Large intestine (tissue), 12 donors: ENCODE data around the gene CHRM2. TPM values are rescaled to one million over a fixed set of nuclear protein-coding genes. Genes with fewer than 3 reads are reported as not detected.
"Not testable (repeated sequence)": the region's sequence is repeated elsewhere in the genome, so short reads cannot be mapped to it uniquely, and the experiment has no call there.

Experiments
- DNase-seq, 2 donors: peaks; one replicate each; pipeline versions ENCODE4 v3.0.0 to v3.0.0-alpha.2; 2013
- H3K27ac ChIP-seq: one replicate; pipeline ENCODE4 v1.5.1; 2013; ENCODE audit warnings: low read length
- H3K27me3 ChIP-seq: 2 replicates; pipeline ENCODE4 v1.6.1; 2013; ENCODE audit warnings: low read length; ENCODE audit not compliant: control insufficient read depth, insufficient read depth
- H3K36me3 ChIP-seq: 2 replicates; pipeline ENCODE4 v1.6.1; 2013; ENCODE audit warnings: low read length; ENCODE audit not compliant: control insufficient read depth, insufficient read depth
- H3K4me1 ChIP-seq: one replicate; pipeline ENCODE4 v1.6.1; 2013; ENCODE audit warnings: low read length; ENCODE audit not compliant: control insufficient read depth, insufficient read depth
- H3K4me3 ChIP-seq: one replicate; pipeline ENCODE4 v1.5.1; 2013; ENCODE audit warnings: low read length
- H3K9me3 ChIP-seq: one replicate; pipeline ENCODE4 v1.6.1; 2013; ENCODE audit warnings: mild to moderate bottlenecking, low read depth, low read length, moderate library complexity; ENCODE audit not compliant: control insufficient read depth
- WGBS: methylation state at CpG from one replicate; pipeline ENCODE4 v1.1.5; 2013; ENCODE audit warnings: low lambda C conversion rate; ENCODE audit not compliant: insufficient coverage; 5-methylcytosine and 5-hydroxymethylcytosine counted together
- long read RNA-seq, 11 donors: transcript quantifications; one replicate each; lab custom pipeline, GENCODE V29; 2026
- polyA plus RNA-seq: library from polyadenylated mRNA; unstranded; fragments of 120-200 nt; gene quantifications from one replicate; pipeline ENCODE4 v1.2.1, GENCODE V29; 2013

CHRM2 gene
- polyA plus RNA-seq: 7.3 TPM
- long read RNA-seq, donor 1: 0 reads
- long read RNA-seq, donor 2: 0 reads
- long read RNA-seq, donor 3: 0 reads
- long read RNA-seq, donor 4: 0 reads
- long read RNA-seq, donor 5: 0 reads
- long read RNA-seq, donor 6, full-length matches to known transcripts: 2 of 2 reads
- long read RNA-seq, donor 6, partial matches to known transcripts: 0 of 2 reads
- long read RNA-seq, donor 6, other reads (novel, unspliced or antisense): 0 of 2 reads
- long read RNA-seq, donor 7: 0 reads
- long read RNA-seq, donor 8, full-length matches to known transcripts: 1 of 1 reads
- long read RNA-seq, donor 8, partial matches to known transcripts: 0 of 1 reads
- long read RNA-seq, donor 8, other reads (novel, unspliced or antisense): 0 of 1 reads
- long read RNA-seq, donor 9: 0 reads
- long read RNA-seq, donor 10: 0 reads
- long read RNA-seq, donor 11, full-length matches to known transcripts: 1 of 1 reads
- long read RNA-seq, donor 11, partial matches to known transcripts: 0 of 1 reads
- long read RNA-seq, donor 11, other reads (novel, unspliced or antisense): 0 of 1 reads

DNA sequence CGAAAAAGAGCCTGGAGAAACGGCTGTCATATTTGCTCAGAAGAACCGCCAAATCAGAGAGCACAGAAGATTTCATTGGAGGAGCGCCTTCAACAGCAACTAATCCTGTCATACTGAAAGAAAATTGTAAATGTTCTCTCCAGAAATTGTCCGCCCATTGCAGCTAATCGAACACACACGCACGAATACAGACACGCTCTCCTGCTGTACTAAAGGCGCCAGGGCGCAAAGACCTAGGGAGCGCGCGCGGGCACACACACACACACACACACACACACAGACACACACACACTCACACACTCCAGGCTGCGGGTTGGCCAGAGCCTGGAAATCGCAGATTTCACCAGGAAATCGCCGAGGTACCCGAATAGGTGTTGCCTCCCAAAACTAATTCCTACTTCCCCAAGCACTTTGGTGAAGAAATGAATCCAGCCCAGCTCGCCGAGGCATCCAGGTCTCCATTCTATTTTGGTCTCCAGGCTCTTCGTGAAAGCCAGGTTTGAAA is at the start of gene CHRM2:
CHRM2 (plus strand) TSS at position 157 of the 505 bp plus-strand sequence. CDS start 146,214 bp downstream, outside the sequence.
- Histone ChIP-seq H3K27me3 (peaks cover 43% of the 10 kb centered on the region), H3K9me3 (no peaks in the 10 kb centered on the region), H3K4me1 (no peaks in the 10 kb centered on the region), H3K27ac (peak within 1 kb of the TSS; percentile 36), H3K36me3 (no peaks in the 10 kb centered on the region), H3K4me3 (peak within 1 kb of the TSS; percentile 55)
- no CpG with 5 or more reads among the region's 23 CpGs for WGBS
- peak in 1 of 2 donors; percentile 8 for DNase-seq

DNA sequence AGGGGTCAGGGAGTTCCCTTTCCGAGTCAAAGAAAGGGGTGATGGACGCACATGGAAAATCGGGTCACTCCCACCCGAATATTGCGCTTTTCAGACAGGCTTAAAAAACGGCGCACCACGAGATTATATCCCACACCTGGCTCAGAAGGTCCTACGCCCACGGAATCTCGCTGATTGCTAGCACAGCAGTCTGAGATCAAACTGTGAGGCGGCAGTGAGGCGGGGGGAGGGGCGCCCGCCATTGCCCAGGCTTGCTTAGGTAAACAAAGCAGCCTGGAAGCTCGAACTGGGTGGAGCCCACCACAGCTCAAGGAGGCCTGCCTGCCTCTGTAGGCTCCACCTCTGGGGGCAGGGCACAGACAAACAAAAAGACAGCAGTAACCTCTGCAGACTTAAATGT is 37.1 kb upstream of the CHRM2 start:
- not testable (repeated sequence) for H3K9me3 ChIP-seq, H3K4me1 ChIP-seq, H3K27me3 ChIP-seq, DNase-seq, H3K4me3 ChIP-seq, H3K36me3 ChIP-seq, H3K27ac ChIP-seq
- no CpG with 5 or more reads among the region's 16 CpGs for WGBS

- no peak overlapping the region for H3K4me3 ChIP-seq
- H3K27me3 ChIP-seq: no peaks in the 10 kb centered on the region
- no peaks in the 10 kb centered on the region for H3K9me3 ChIP-seq
- H3K36me3 ChIP-seq: no peaks in the 10 kb centered on the region
- WGBS: 80% methylated on average over 1 of the region's 1 CpG
- no peak for DNase-seq
- H3K27ac ChIP-seq: no peak overlapping the region
- no peaks in the 10 kb centered on the region for H3K4me1 ChIP-seq
These were observed 22.5 kb upstream of the CHRM2 start for GRCh38 chr7:136845899-136846465.

DNA sequence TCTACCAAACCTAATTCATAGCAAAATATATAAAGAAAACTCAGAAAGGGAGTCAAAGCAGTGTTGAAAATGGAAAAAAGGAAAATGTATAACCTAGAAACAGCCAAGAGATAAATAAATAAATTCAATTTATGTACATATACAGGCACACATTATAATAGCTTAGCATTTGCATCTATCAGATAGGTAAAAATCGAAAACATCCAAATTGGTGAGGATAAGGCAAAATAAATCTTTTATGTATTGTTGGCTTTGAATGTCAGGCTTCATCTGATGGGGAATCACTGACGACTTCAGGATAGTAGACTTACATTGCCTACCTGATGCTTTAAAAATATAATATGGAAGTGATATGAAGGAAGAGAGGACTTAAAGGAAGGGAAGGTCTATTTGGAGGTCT is 20.6 kb upstream of the CHRM2 start:
- DNase-seq: no peak
- Histone ChIP-seq H3K27me3 (no peaks in the 10 kb centered on the region), H3K36me3 (no peaks in the 10 kb centered on the region), H3K9me3 (no peaks in the 10 kb centered on the region), H3K4me3 (no peak overlapping the region), H3K27ac (no peak overlapping the region), H3K4me1 (no peaks in the 10 kb centered on the region)
- 93% methylated on average over 2 of the region's 2 CpGs for WGBS

DNA sequence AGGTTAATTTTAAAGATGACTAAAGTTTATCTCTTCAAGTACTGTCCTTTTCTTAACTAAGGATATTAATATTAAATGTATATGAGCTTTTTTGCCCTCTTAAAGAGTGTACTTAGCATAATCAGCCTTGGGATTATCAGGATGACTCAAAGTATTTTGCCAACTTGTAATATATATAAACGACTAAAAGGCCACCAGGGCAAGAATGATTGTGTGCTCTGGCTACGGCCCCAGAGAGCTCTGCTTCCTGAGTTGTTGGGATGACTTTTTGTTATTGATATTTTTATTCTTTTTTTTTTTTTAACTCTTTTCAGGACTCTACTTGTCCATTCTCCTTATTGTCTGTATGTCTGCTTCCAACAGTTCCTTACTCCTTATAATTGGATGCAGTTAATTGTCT is 14.8 kb upstream of the CHRM2 start:
- no peak overlapping the region for H3K27ac ChIP-seq
- H3K27me3 ChIP-seq: no peaks in the 10 kb centered on the region
- no peak overlapping the region for H3K4me3 ChIP-seq
- no peaks in the 10 kb centered on the region for H3K9me3 ChIP-seq
- WGBS: no CpG with 5 or more reads among the region's 2 CpGs
- no peaks in the 10 kb centered on the region for H3K4me1 ChIP-seq
- DNase-seq: no peak
- H3K36me3 ChIP-seq: no peaks in the 10 kb centered on the region

- Histone ChIP-seq H3K27ac (no peak overlapping the region), H3K27me3 (no peaks in the 10 kb centered on the region), H3K4me3 (no peak overlapping the region), H3K4me1 (no peaks in the 10 kb centered on the region), H3K36me3 (no peaks in the 10 kb centered on the region), H3K9me3 (no peaks in the 10 kb centered on the region)
- no peak for DNase-seq
- no CpG with 5 or more reads among the region's 3 CpGs for WGBS
These were observed 10.9 kb upstream of the CHRM2 start for GRCh38 chr7:136857573-136857972.

- WGBS: no CpG with 5 or more reads among the region's 1 CpG
- Histone ChIP-seq H3K27me3 (no peaks in the 10 kb centered on the region), H3K36me3 (no peaks in the 10 kb centered on the region), H3K9me3 (no peaks in the 10 kb centered on the region), H3K4me3 (no peak overlapping the region), H3K27ac (no peak overlapping the region), H3K4me1 (no peaks in the 10 kb centered on the region)
- DNase-seq: no peak
These were observed 8.6 kb upstream of the CHRM2 start for GRCh38 chr7:136859803-136860202.

- WGBS: 60% methylated on average over 1 of the region's 10 CpGs
- Histone ChIP-seq H3K9me3 (no peaks in the 10 kb centered on the region), H3K27me3 (peaks cover 22% of the 10 kb centered on the region), H3K27ac (no peak overlapping the region), H3K4me3 (no peak overlapping the region), H3K36me3 (no peaks in the 10 kb centered on the region), H3K4me1 (no peaks in the 10 kb centered on the region)
- DNase-seq: no peak
These were observed 3.2 kb upstream of the CHRM2 start for GRCh38 chr7:136865236-136865635.

DNA sequence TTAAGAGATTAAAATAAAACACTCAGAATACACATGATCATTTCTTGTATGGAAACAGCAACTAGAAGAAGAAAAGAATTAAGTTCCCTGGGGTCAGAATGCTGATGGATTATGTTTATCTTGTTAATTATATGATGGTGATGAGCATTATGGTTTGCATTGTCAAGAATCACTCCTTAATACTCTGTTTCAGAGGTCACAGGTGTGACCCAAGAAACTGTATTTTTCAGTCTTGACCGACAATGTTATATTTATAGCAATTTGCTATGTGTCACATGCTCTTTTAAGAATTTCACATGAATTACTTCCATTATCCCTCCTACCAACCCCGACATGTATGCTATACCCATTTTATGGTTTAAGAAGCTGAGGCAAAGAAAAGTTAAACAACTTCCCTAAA is 2.7 kb upstream of the CHRM2 start:
- DNase-seq: no peak
- Histone ChIP-seq H3K27ac (no peak overlapping the region), H3K36me3 (no peaks in the 10 kb centered on the region), H3K4me1 (no peaks in the 10 kb centered on the region), H3K9me3 (no peaks in the 10 kb centered on the region), H3K4me3 (no peak overlapping the region), H3K27me3 (peaks cover 28% of the 10 kb centered on the region)
- WGBS: 100% methylated on average over 2 of the region's 2 CpGs

GRCh38 chr7:136869001-136869961 is 829 bp downstream of the CHRM2 start:
- H3K27me3 ChIP-seq: peaks cover 45% of the 10 kb centered on the region
- H3K27ac ChIP-seq: peak overlapping the region; percentile 36
- no peaks in the 10 kb centered on the region for H3K9me3 ChIP-seq
- H3K4me3 ChIP-seq: peak overlapping the region; percentile 55
- no peaks in the 10 kb centered on the region for H3K36me3 ChIP-seq
- H3K4me1 ChIP-seq: no peaks in the 10 kb centered on the region
- DNase-seq: peak in 1 of 2 donors; percentile 15
- WGBS: no CpG with 5 or more reads among the region's 65 CpGs
